Neural crest cell (in vitro differentiated cells): ENCODE measurements around the gene SYPL2. TPM values are rescaled to one million over a fixed set of nuclear protein-coding genes. Genes with fewer than 3 reads are reported as not detected.

Source experiments
- DNase-seq: peaks from one replicate; pipeline ENCODE4 v3.0.0; 2021; ENCODE audit warnings: low read depth, mixed read lengths, low spot score
- H3K27ac Mint-ChIP-seq: one replicate; pipeline ENCODE4 v1.8.0; 2021; ENCODE audit warnings: mild to moderate bottlenecking, mixed read lengths; ENCODE audit not compliant: unreplicated experiment
- H3K27me3 Mint-ChIP-seq: 2 replicates; pipeline ENCODE4 v1.8.0; 2021; ENCODE audit warnings: low read depth, mild to moderate bottlenecking, mixed read lengths
- H3K36me3 Mint-ChIP-seq: 2 replicates; pipeline ENCODE4 v1.8.0; 2021; ENCODE audit warnings: low read depth, mild to moderate bottlenecking, mixed read lengths
- H3K4me1 Mint-ChIP-seq: 2 replicates; pipeline ENCODE4 v1.8.0; 2021; ENCODE audit warnings: mixed read lengths
- H3K4me3 Mint-ChIP-seq: one replicate; pipeline ENCODE4 v1.8.0; 2021; ENCODE audit warnings: mild to moderate bottlenecking, mixed read lengths
- H3K9me3 Mint-ChIP-seq: 2 replicates; pipeline ENCODE4 v1.8.0; 2021; ENCODE audit warnings: mixed read lengths
- CTCF ChIP-seq: fragments of 200-600 bp; sonication (generic); conservative IDR thresholded peaks from 2 replicates; pipeline ENCODE4 v1.5.0; 2021; ENCODE audit warnings: antibody characterized with exemption, mild to moderate bottlenecking
- total RNA-seq: library from RNA; stranded (reverse); gene quantifications from 2 replicates; pipeline ENCODE4 v1.2.1, GENCODE V29; 2021

SYPL2 gene
- total RNA-seq, 1 donor from 2014 or later: 0.47 TPM

GRCh38 chr1:109432336-109432735 is 34.0 kb upstream of the SYPL2 start:
- TF ChIP-seq CTCF: no peak
- peaks cover 3% of the 10 kb centered on the region for H3K27me3 Mint-ChIP-seq
- peaks cover 5% of the 10 kb centered on the region for H3K36me3 Mint-ChIP-seq
- H3K9me3 Mint-ChIP-seq: peaks cover 17% of the 10 kb centered on the region
- peaks cover 3% of the 10 kb centered on the region for H3K4me1 Mint-ChIP-seq
- H3K27ac Mint-ChIP-seq: no peak overlapping the region
- no peak for DNase-seq
- H3K4me3 Mint-ChIP-seq: no peak overlapping the region

- Mint-ChIP-seq H3K4me3 (no peak overlapping the region), H3K27me3 (peaks cover 3% of the 10 kb centered on the region), H3K9me3 (peaks cover 17% of the 10 kb centered on the region), H3K36me3 (peaks cover 5% of the 10 kb centered on the region), H3K27ac (no peak overlapping the region), H3K4me1 (no peaks in the 10 kb centered on the region)
- no peak for TF ChIP-seq CTCF
- no peak for DNase-seq
These were observed 33.0 kb upstream of the SYPL2 start for GRCh38 chr1:109433322-109433721.

- Mint-ChIP-seq H3K27me3 (peaks cover 3% of the 10 kb centered on the region), H3K27ac (no peak overlapping the region), H3K4me1 (no peaks in the 10 kb centered on the region), H3K9me3 (peaks cover 17% of the 10 kb centered on the region), H3K4me3 (no peak overlapping the region), H3K36me3 (peaks cover 5% of the 10 kb centered on the region)
- DNase-seq: no peak
- TF ChIP-seq CTCF: no peak
These were observed 31.9 kb upstream of the SYPL2 start for GRCh38 chr1:109434484-109434883.

GRCh38 chr1:109438798-109439297 is 27.5 kb upstream of the SYPL2 start:
- H3K36me3 Mint-ChIP-seq: peaks cover 5% of the 10 kb centered on the region

GRCh38 chr1:109441069-109441468 is 25.3 kb upstream of the SYPL2 start:
- Mint-ChIP-seq H3K27ac (no peak overlapping the region), H3K27me3 (peaks cover 12% of the 10 kb centered on the region), H3K36me3 (no peaks in the 10 kb centered on the region), H3K4me3 (no peak overlapping the region), H3K9me3 (no peaks in the 10 kb centered on the region), H3K4me1 (no peaks in the 10 kb centered on the region)
- no peak for DNase-seq
- TF ChIP-seq CTCF: no peak

More at GRCh38 chr1:109438798-109439297, 27.5 kb upstream of the SYPL2 start:
- no peaks in the 10 kb centered on the region for H3K4me1 Mint-ChIP-seq
- TF ChIP-seq CTCF: no peak
- H3K9me3 Mint-ChIP-seq: peaks cover 6% of the 10 kb centered on the region
- DNase-seq: no peak
- no peak overlapping the region for H3K4me3 Mint-ChIP-seq
- peaks cover 3% of the 10 kb centered on the region for H3K27me3 Mint-ChIP-seq
- no peak overlapping the region for H3K27ac Mint-ChIP-seq
